GM21619 (cell line): ENCODE data around the gene INPP5A.
"Not testable (repeated sequence)": the region's sequence is repeated elsewhere in the genome, so short reads cannot be mapped to it uniquely, and the experiment has no call there.

Experiments
- ATAC-seq: cut with Tn5 transposase; IDR thresholded peaks from one replicate; pipeline ENCODE4 v1.9.1; 2021; ENCODE audit not compliant: unreplicated experiment

INPP5A gene

DNA sequence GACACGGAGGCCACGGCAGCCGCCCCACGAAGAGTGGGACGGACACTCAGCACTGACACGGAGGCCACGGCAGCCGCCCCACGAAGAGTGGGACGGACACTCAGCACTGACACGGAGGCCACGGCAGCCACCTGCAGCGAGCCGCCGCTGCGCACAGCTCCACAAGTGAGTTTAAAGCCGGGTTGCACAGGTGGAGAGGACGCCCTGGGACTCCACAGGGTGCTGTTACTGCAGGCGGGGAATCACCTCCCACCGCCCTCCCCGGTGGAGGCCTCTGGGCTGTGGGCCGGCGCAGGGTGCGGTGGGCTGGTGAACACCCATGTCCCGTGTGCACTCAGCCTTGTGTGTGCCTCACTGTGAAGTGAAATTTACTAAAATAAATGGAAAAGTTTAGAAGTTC is 235.2 kb downstream of the INPP5A start:
- ATAC-seq = not testable (repeated sequence)

DNA sequence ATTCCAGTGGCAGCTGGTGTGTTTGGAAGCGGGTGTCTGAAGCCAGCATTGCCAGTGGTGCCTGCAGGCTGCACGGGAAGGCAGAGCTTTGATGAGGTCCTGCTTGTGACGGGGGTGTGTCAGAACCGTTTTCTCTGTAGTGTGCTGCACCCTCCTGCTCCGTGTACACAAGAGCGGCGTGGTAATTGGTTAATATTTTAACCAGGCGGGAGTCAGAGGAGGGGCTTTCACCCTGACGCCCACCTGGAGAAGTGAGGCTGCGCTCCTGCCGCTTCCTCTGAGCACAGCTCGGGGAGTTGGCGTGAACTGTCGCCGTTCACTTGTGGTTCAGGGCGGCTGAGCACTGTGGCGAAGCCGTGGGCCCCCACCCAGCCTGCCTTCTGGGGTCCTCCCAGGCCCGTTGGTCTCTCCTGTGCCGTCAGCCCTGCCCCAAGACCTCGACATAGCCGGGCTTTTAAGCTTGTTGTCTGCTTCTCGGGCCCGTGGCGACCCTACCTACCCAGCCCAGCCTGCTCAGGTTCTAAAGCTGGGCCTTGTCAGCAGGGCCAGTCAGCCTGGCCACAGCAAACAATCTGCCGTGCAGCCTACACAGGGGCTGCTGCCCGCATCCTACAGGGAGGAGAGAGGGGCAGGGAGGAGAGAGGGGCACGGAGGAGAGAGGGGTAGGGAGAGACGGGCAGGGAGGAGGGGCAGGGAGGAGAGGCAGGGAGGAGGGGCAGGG is 236.8 kb downstream of the INPP5A start:
- ATAC-seq = no peak

GRCh38 chr10:132774902-132775863 is 237.6 kb downstream of the INPP5A start:
- ATAC-seq = no peak

DNA sequence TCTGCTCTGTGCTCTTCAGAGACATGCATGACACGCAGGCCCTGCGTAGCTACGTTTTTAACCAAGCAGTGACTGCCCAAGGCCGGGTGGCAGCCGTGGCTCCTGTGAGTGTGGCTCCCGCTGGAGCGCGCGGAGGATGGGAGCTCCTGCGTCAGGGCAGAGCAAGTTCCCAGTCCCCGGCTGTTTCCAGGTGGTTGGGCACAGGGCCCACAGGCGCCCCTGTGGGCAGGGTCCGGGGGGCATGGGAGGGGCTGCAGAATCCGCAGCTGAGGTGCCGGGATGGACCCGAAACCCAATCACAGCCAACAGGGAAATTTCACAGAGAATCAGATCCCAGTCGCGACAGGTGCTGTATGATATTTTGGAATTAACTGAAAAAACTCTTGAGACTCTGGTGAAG is 238.6 kb downstream of the INPP5A start:
- no peak for ATAC-seq

DNA sequence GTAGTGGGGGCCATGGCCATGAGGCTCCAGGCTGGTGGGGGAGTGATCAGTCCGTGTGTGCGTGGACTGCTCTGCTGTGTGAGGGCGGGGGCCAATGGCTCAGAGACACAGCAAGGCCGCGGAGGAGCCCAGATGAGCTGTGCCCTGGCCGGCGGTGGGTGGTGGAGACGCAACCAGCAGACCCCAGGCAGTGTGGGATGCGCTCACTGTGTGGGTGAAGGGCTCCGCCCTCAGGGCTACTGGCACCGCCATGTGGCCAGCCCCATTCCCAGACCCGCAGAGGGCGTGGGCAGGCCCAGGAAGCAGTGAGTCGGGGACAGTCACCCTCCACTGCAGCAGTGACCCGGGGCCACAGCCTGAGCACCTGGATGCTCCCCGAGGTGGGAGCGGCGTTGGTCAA is 239.2 kb downstream of the INPP5A start:
- no peak for ATAC-seq

GRCh38 chr10:132777441-132777840 is 239.9 kb downstream of the INPP5A start:
- ATAC-seq = no peak

DNA sequence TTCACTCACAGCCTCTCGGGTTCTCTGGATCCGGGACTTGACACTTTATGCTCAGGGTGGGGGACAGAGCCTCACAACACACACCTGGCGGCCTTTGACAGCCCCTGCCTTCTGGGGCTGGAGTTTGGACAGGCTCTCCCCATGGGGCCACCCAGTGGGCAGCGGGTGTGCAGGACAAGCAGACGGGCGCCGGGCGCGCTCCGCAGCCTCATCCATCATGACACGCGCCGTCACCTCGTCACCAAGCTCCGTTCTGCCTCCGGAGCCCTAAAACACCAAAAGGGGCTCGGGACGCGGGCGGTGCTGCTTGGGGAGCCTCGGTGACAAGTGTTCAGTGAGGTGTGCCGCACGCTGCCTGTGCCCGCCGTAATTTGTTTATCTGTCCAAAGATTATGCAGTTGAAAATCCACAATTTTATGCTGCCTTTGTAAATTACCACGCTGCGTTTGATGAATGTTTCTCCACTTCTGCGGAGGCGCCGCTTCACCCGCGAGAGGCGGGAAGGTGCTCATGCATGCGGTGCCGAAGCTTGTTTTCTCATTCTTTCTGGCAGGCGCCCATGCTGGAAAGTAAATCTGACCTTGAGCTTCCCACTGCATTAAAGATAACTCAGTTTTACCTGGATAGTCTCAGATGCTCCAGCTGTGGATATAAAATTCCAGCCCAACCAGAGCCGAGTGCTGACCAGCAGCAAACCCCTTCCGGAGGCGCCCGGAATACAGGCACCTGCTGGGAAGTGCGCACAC is 242.1 kb downstream of the INPP5A start:
- no peak for ATAC-seq

DNA sequence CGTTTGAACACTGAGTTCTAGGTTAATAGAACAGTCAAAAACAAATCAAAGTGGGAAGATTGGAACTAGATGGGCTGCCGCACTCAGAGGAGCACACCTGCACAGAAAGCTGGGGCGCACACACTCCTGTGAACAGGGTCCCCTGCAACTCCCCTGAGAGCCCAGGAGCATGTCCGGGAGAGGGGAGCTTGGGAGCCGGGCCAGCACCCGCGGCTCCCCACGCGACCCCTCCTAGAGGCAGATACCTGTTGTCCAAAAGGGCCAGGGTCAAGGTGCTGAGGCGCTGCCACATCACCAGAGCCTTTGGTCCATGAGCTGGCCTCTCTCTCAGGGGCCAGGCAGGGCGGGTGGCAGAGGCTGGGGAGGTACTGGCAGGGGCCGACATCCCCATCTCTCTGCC is 242.8 kb downstream of the INPP5A start:
- no peak for ATAC-seq

DNA sequence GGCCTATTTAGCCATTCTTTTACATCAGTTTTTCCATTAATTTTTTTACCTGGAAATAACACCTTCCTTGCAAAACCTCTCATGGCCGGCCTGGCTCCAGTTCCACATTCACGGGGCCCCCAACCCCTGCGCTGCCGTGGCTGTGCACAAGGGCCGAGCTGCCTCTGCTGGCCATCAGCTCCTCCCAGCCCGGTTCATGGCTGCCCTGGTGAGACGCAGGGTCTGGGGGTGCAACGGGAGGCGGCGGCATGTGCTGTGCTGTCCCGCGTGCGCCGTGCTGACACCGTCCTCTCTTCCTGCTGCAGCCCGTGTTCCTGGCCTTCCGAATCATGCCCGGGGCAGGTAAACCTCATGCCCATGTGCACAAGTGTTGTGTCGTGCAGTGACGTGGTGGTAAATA is 244.0 kb downstream of the INPP5A start:
- ATAC-seq = no peak

DNA sequence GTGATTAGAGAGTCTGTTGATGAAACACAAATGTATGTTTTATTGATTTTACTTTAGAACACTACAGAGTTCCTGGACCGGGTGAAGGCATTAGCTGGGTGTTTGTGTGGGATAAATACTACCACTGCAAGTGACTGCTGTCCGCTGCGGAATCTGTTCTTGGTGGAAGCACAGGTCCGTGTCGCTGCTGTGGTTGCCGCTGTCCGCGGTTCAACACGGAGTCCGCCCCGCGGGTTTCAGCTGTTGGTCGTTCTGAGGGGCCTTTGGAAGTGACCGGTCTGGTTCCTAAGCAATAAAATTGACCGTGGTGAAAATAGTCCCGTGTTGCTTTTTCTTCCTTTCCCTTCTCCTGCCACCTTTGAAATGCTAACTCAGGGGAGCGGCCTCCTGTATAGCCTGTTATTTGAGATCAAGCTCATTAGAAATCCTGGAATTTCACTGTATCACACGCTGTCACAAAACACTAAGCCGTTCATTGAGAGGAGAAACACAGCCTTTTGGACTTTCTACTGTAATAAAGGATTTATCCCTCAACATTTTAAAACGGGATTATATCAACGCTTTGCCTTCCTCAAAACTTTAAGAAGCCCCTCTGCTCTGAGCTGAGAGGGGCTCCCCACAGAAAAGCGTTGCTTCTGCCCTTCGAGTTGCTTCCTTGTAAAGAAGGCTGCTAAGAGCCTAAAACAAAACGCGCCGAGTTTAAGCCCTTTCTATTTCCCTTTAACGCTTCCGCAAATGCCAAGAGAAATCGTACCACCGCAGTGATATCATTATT is 245.8 kb downstream of the INPP5A start:
- no peak for ATAC-seq

- ATAC-seq = no peak
These were observed 246.6 kb downstream of the INPP5A start for GRCh38 chr10:132783940-132784865.

DNA sequence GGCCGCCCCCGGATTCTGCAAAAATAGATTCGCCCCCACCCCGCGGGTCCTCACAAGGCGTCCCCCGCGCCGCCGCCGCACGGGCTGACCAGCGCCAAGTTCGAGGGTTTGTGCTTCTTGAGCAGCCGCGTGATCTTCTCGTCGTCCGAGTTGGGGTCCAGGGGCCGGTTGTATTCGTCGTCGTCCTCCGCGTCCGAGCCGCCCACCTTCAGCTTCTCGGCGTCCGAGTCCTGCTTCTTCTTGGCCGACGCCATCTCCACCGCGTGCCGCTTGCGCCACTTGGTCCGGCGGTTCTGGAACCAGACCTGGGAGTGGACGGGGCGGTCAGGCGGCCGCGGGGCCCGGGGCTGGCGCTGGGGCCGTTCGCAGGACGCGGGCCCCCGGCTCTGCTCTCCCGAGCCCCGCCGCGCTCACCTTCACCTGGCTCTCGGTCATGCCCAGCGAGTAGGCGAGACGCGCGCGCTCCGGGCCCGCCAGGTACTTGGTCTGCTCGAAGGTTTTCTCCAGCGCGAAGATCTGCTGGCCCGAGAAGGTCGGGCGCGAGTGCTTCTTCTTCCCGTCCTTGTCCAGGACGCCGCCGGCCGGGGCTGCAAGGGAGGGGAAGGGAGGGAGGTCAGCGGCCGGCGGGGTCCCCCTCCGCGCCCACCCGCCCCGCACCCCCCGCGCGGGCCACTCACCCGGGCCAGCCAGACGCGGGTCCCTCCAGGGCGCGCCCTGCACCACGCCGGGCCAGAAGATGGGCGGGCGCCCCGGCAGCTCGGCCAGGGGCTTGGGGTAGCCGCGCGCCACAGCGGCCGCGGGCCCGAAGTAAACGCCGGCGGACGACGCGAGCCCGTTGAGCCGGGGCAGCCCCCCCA is 247.5 kb downstream of the INPP5A start:
- no peak for ATAC-seq

DNA sequence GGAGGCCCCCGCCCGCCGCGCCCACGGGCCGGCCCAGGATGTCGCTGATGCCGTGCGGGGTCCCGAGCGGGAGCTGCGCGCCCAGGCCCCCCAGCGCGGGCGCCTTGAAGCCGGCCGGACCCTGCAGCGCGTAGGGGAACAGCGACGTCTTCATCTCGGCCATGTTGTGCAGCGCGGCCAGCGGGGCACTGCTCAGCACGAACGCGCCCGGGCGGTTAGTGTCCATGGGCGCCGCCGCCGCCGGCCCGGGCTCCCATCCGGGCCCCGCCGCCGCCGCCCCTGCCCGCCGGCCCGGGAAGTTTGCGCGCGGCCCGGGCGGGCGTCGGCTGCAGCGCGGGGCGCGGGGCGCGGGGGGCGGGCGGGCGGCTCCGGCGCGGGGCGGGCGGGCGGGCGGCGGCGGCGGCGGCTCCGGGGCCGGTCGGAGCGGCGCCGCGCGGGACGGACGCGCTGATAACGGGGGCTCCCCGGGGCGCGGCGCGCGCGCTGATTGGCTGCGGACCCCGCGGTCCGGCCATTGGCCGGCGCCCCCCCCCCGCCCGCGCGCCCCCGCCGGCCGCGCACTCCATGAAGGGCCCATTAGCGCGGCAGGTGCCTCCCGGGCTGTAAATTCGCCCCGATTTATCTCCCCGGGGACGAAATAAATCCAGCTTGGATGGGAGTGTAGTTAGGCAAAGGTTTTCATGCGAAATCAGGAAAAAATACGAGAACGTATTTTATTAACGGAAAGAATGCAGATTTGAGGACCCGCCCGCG is 248.3 kb downstream of the INPP5A start, which contains the start of gene NKX6-2:
Gene NKX6-2 (minus strand): TSS at position 425 of the 753 bp plus-strand sequence. CDS start 199 bp downstream, at position 226.
- no peak for ATAC-seq

- no peak for ATAC-seq
These were observed 248.9 kb downstream of the INPP5A start for GRCh38 chr10:132786476-132786883.

- no peak for ATAC-seq
These were observed 249.4 kb downstream of the INPP5A start for GRCh38 chr10:132786884-132787494.

DNA sequence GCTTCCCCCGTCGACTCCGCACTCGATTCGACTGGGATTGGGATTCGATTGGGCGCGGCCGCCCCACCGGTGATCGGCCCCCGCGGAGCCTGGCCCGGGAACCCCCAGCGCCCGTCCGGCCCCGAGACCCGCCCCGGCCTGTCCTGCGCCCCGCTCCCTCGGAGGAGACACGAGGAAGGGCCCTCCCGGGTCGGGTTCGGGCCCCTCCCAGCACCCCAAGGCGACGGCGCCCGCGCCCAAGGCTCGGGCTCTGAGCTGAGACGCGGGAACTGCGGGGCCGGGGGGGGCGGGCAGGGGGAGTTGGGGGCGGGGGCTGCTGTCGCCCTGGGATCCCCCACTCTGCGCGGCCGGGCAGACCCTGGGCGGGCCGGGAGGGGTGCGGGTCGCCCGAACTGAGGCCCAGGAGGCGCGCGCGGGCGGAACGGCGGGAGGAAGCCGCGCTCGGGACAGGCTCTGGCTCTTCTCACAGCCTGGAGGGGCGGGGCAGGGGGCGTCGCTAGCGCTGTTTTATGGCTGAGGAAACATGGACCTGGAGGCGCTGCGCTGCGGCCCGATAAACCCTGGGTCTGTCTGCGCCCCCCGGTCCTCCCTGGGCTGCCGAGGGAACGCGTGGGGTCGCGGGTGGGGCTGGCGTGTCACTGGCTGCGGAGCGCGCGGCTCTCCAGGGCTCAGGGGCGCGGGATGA is 250.1 kb downstream of the INPP5A start:
- ATAC-seq = no peak
